Renal pelvis (tissue), 4 donors: ENCODE data around the gene FIBIN. TPM values are rescaled to one million over a fixed set of nuclear protein-coding genes. Genes with fewer than 3 reads are reported as not detected.
"Not testable (repeated sequence)": the region's sequence is repeated elsewhere in the genome, so short reads cannot be mapped to it uniquely, and the experiment has no call there.

Experiments
- DNase-seq: peaks from one replicate; pipeline ENCODE4 v3.0.0-alpha.2; 2013
- polyA plus RNA-seq, 3 donors: library from polyadenylated mRNA; unstranded; fragments of 120-200 nt; gene quantifications; one replicate each; pipeline ENCODE4 v1.2.1, GENCODE V29; 2013; ENCODE audit not compliant: insufficient read length in 3 of 3

The FIBIN gene
- polyA plus RNA-seq, 3 donors, result 15.0 to 17.5 (median 16.4) TPM

DNA sequence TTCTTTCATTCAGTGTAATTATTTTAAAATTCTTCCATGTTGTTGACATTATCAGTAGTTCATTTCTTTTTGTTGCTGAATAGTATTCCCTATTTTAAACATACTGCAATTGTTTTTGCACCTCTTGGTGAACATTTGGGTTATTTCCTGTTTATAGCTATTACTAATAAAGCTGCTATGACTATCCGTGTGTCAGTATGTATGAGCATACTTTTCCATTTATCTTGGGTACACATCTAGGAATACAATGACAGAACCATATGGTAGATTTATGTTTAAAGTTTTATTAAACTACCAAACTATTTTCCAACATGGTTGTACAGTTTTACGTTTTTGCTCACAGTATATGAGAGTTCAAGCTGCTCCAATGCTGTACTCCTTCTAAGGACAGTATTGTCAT is 22.0 kb upstream of the FIBIN start:
- DNase-seq, result no peak

DNA sequence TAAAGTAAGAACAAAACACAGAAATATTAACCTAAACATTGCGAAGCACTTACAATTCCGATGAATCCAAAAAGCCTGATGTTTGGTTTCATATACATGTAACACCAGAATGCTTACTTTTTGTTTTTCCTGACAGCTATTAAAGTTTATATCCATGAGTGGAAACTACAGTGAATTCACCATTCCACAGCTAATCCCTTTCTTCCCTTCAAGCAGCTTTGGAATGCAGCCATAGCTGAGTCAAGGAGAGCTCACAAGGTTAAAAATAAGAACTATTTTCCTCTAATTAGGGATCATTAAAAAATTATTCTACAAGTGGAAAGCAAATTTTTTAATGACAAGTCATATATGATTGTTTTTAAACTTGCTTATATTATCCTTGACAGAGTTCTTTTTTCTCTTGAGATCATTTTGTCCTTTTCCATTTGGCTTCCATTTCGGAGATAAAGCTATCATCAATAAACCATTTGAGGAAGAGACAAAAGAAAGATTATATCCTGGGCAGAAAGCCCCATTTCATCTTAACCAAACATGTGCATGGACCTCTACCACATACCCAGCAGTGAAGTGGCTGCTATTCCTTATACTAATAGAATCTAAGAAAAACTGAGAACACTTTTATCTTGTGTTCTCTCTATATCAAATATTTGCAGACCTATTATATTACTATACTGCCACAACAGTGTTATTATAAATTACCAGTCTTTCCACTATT is 19.7 kb upstream of the FIBIN start:
- DNase-seq, result no peak

DNA sequence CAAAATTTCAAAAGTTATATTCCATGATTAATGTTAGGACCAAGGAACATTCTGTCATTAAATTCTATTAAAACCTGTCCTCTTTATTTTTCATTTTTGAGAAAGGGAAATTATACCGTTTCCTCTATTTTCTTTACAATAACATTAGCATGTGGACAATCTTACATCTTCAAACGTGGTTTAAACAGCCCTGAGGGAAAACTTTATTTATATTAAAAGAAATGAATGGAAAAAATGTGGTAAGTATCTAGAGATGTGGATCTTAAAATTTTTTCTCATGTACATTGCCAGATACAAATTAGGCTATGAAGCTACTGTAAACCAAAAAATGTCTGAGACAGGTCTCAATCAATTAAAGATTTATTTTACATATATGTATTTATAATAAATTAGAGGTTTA is 18.9 kb upstream of the FIBIN start:
- DNase-seq, result no peak

DNA sequence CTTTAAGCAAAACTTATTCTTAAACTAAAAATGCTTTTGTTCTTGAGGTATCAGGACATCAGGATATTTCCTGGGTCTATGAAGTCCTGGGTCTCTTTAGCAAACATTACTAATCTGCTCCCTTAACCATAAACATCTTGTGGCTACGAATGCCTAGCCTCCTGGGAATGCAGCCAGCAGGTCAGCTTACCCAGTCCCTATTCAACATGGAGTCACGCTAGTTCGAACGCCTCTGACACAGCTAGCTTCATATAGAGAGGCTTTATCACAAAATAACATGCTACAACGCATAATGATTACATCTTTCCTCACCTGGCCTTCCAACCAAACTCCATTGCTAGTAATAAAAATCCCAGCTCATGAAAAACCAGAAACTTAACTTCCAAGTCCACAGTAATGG is 17.5 kb upstream of the FIBIN start:
- no peak for DNase-seq

DNA sequence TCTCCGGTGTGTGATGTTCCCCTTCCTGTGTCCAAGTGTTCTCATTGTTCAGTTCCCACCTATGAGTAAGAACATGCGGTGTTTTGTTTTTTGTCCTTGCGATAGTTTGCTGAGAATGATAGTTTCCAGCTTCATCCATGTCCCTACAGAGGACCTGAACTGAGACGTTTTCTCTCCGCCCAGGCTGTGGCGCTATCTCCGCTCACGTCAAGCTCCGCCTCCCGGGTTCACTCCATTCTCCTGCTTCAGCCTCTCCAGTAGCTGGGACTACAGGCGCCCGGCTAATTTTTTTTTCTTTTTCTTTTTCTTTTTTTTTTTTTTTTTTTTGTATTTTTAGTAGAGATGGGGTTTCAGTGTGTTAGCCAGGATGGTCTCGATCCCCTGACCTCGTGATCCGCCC is 16.7 kb upstream of the FIBIN start:
- not testable (repeated sequence) for DNase-seq

DNA sequence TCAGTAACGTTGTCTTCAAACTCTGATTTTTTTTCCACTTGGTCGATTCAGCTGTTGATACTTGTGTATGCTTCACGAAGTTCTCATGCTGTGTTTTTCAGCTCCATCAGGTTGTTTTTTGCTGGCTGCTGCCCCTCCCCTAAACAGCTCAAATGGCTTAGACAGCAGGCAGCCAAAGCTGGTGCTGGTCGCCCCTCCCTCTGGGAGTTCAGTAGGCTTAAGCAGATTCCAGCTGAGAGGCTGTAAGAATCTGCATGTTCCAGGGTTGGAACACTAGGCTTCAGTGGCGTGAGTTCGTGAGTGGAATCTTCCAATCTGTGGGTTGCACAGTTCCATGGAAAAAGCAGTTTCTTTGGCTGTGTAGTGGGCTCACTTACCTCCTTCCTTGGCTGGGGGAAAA is 10.3 kb upstream of the FIBIN start:
- DNase-seq, result no peak

DNA sequence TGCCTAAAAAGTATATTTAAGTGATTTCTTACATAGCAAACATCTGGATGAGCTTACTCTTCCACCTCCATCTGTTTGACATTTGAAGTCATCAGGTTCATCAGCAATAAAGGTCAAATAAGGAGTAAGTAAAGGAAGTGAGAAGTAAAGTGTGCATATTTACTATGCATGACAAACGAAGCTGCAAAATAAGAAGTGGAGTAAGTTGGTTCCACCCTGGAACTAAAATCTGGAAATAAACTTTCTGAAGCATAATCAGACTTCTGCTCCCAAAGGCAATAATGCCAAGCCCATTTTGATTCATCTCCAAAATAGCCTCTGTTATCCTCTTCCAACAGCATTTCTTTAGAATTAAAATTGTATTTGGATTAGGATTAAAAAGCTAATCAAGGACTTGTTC is 8.4 kb upstream of the FIBIN start:
- no peak for DNase-seq

DNA sequence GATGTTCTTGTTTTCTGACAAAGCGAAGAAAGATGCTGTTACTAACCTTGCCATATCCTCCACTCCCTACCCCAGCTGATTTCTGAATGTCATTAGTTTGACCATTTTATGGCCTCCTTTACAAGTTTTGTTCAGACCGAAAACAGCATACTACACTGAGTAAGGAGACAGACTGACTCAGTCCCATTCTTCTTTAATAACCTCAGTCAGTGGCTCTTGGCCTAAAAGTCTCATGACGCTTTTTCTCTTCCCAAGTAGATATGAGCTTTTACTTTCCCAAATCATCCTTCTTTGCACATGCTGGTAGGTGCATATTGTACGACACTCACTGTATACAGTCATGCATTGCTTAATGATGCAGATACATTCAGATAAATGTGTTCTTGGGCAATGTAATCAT is 8.0 kb upstream of the FIBIN start:
- DNase-seq, result no peak

DNA sequence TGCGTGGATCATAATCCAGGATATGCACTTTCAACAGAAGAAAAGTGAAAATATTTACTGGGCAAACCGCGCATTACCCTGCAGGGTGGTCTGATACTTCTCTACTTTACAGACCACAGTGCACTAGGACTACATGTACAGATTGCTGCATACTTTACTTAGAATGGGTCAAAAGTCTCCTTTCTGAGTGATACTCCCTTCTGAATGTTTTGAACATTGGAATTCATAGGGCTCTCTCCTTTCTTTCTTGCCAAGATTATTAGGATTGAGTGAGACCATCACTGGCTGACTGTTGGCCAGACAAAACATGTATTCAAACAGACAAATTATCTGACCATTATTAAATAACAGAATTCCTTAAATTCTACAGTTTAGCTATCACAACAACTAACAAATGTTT is 6.6 kb upstream of the FIBIN start:
- DNase-seq, result no peak

DNA sequence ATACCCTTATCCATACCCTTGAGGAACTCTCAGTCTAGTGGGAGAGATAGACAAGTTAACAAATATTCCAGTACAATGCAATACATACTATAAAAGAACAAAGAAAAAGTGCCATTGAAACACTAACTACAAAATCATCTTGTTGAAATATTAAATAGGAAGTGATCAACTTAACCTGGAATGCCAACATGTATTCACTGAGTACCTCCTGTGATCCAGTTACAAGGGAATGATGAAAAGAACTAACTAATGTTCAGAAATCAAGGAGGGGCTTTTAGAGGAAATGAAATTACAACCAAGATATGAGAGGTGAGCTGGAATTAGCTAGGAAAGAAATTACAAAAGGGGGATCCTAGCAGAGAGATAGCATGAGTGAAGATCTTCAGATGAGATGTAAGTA is 6.2 kb upstream of the FIBIN start:
- no peak for DNase-seq

DNA sequence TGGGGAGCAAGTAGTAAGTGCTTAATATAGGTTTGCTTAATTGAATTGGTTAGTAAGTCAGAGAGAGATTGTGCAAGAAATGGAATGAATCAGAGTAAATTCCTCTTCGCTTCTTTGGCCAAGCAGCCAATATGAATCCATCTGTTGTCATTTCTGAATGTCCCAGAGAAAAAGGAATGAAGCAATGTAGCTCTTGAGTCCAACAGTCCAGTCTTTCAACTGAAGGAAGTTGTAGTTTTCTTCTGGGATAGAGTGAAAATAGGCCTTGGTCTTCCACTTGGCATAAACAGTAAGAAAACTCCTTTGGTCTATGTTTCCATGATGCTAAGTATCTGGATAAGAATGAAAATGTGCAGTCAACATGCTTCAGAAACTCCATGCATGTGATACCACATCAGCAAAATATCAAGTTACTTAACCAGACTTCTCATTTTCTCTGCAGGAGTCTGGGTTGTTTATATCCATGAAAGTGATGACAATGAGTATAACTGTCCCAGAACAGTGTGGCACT is 1.8 kb upstream of the FIBIN start:
- DNase-seq, result no peak

DNA sequence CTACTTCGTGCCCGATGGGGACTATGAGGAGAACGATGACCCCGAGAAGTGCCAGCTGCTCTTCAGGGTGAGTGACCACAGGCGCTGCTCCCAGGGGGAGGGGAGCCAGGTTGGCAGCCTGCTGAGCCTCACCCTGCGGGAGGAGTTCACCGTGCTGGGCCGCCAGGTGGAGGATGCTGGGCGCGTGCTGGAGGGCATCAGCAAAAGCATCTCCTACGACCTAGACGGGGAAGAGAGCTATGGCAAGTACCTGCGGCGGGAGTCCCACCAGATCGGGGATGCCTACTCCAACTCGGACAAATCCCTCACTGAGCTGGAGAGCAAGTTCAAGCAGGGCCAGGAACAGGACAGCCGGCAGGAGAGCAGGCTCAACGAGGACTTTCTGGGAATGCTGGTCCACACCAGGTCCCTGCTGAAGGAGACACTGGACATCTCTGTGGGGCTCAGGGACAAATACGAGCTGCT is 751 bp downstream of the FIBIN start:
- DNase-seq, result no peak

DNA sequence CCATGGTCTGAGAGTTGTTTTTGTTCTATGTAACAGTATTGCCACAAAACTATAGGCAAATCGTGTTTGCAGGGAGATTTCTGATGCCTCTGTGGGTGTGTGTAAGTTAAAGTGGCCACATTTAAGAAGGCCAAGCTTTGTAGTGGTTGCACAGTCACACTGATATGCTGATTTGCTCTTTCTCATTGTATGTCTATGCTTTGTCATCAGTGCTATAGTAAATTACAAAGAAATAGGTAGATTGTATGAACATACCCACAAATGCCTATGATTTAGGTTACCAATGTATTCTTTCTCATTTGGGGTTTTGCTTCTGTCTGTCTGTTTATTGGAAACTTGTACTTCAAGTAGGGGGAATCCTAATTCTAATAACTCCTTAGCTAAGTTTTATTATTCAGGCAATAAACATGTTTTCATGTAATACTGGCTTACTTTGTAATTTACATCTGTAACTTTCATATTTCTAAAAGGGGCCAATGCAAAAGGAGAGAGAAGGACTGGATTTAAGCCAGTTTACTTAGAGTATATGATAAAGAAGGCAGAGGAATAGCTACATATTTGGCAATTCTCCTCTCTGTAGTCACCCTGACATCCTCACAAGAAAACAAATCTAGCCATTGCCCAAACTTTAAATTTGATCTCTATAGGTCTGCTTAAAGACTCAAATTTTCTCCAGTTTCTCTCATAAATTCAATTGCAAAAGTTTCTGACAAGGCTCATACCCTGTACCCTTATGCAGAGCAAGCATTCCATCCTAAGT is 2.0 kb downstream of the FIBIN start:
- no peak for DNase-seq

DNA sequence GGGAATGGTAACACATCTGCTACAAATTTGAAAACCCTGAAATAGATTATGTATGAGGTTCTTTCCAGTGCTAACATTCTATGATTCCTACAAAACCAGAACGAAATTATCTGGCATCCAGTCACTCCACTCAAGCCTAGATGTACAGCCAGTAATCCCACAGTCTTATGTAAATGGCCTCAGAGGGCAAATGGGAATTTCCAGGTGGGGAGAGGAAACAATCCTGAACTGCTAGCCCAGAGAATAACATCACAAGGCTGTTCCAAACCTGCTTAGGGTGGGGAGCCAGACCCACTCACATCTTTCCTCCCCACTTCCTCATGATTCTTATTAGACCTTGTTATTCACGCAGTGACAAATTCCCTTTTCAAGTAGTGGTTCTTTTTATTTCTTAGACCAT is 3.5 kb downstream of the FIBIN start:
- DNase-seq, result no peak

DNA sequence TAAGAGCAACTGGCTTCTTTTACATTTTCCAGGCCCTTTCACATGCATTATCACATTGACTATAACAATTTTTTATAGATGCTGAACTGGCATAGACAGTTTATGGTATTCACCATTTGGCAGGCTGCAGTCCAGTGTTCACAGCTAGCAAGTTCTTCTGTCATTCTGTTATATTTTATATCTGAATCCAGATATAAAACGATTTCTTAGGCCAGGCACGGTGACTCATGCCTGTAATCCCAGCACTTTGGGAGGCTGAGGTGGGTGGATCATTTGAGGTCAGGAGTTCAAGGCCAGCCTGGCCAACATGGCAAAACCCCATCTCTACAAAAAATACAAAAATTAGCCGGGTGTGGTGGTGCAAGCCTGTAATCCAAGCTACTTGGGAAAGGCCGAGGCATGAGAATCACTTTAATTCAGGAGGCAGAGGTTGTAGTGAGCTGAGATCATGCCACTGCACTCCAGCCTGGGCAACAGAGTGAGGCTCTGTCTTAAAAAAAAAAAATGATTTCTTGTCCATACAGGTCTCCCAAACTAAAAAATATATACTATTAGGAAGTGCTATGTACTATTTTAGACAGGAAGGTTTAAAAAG is 7.3 kb downstream of the FIBIN start:
- not testable (repeated sequence) for DNase-seq

DNA sequence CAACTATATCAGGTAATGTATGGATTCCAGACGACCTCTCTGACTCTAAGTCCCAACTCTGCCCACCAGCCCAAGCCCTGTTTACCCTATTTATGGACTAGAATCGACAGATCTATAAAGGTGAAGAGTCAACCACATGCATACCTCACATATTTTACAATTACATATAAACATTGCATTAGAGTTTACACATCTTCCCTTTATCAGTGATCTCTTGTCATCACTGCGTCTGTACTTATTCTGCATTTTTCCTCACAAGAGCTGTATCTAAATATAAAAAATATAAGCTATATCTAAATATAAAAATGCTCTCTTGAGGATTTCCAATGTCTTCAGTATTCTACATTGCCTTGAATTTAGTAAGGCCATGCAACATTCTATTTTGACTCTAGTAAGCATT is 8.5 kb downstream of the FIBIN start:
- no peak for DNase-seq

DNA sequence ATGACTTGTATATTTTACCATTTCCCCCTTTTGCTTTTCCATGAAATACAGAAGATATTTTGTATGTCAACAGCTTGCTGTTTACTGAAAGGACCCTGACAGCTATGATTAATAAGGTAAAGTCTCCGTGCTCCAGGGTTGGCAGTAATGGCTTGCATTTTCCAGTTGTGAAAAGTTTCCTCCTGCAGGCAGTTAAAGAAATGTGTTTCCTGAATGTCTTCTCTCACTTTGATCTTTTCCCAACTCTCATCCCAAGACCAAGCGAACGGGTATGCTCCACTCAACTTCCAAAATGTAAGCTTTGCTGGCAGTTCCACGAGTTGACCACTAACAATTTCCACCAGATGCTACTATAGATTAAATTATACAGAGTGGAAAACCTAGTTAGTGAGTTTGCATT is 8.9 kb downstream of the FIBIN start:
- DNase-seq, result no peak

DNA sequence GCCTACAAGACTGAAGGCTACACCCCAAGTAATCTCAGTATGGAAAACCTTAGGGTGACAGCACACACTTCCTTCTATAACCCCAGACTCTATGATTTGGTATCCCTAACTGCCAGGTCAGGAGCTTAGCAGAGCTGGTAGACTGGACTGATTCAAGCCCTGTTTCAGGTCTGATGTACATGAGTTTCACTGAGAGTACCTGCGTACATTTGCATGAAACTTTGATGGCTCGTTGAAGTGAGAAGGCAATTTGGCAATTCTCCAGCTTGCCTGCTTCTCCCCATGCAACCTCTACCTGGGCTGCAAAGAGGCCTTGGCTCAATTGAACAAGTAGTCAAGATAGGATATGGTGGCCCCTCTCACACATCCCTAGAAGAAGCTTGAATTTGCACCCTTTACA is 10.2 kb downstream of the FIBIN start:
- DNase-seq, result no peak

DNA sequence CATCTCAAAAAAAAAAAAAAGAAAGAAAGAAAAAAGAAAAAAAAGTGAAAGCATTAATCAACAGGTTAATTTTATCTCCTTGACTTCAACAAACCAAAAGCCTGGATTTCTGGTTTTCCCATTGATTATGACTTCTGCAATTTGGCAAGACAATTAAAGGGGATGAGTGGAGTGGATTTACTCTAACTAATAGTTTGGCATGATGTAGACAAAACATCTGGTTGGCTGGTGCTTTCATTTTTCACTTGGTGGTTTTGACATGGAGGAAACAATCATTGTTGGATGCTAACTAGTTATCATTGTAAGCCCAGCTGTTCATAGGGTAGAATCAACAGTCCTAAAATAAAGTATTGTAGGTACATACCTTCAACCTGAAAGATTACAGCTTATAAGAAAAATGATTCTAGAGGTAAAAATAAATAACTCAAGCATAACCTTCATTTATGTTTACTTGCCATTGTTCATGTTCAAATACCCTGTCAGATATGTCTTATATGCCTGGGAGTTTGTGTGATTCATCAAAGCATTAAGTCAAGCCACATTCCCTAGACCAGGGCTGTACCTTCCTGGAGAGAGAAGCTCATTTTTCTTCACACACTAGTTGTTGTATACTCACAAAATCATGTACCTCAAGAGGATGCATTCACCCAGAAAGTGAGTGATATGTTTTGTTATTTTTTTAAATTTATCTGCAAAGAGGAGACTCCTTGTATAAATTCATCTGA is 15.1 kb downstream of the FIBIN start:
- no peak for DNase-seq

DNA sequence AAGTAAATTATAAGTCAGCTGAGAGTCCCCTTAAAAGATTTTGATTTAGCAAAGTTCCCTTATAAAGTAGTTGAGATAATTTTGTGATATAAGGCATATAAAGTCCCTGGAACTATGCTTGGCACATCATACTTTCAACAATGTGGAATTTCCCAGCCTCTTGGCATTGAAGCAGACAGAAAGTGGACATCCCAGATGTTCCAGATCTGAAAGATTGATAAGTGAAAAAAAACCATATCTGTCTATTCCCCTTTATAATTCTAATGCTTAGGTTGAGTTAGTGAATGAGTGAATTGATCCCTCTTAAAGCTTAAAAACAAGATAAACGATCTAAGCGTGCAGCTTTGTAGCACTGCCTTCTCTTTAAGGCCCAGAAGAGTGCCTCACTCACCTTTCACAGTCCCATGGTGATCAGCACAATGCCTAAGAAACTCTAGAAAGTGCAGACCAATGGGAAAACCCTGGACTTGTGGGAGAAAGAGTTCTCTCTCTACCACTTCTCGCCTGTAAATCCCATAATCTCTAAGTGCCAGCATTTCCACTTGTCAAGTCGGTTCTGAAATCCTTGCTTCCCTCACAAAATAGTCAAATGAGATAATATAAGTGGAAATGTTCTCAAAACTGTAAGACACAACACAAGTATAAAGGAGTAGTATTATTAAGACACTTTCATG is 17.8 kb downstream of the FIBIN start:
- no peak for DNase-seq

DNA sequence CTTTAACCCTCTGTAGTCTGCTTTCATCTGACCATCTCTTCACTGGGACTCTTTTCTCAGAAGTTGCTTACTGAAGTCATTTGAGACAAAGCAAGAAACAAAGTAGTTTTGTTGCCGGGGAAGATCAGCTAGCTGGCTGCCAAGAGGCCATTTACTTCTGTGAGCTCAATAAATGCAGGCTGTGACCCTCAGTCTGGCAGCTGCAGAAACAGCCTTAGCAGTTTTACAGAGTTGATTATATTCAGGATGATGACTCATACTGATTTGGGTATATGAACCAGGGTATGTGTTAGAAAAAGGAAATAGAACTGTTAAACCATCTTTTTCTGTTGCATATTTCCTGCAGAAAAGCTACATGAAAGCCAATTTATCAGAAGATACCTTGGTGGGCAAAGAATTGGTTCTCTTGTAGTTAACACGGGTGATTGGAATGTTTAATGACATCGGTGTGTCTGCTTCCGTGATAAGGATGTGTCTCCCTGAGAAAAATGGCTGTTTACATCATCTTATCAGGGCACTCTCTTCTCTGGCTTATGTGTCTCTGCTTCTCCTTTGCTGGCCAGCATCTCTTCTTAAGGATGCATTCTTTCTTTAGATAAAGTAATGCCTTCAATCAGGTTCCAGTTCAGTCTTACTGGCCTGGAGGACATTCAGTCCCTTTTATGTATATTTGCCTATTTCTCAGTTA is 18.5 kb downstream of the FIBIN start:
- no peak for DNase-seq
